Breast epithelium (tissue), 4 donors: Measurements from ENCODE around the gene ELANE. TPM values are rescaled to one million over a fixed set of nuclear protein-coding genes. Genes with fewer than 3 reads are reported as not detected.

Experiments used
- DNase-seq, 2 donors: peaks; one replicate each; pipeline ENCODE4 v3.0.0-alpha.2; 2019; ENCODE audit warnings: low spot score in 2 of 2
- H3K27ac ChIP-seq, 2 donors: fragments of 200-600 bp; sonication (generic) in 1 of 2; one replicate each; pipeline ENCODE4 v1.5.1; 2016 to 2019; ENCODE audit warnings: mild to moderate bottlenecking in 1 of 2
- H3K27me3 ChIP-seq, 2 donors: fragments of 200-600 bp; sonication (generic) in 1 of 2; one replicate each; pipeline versions ENCODE4 v1.5.1 to v1.6.0; 2017 to 2019; ENCODE audit warnings: control low read depth in 1 of 2, mild to moderate bottlenecking in 1 of 2
- H3K36me3 ChIP-seq: fragments of 200-600 bp; one replicate; pipeline ENCODE4 v1.5.1; 2019
- H3K4me1 ChIP-seq, 2 donors: fragments of 200-600 bp; sonication (generic); one replicate each; pipeline ENCODE4 v1.5.1; 2016 to 2019; ENCODE audit warnings: control low read depth in 1 of 2
- H3K4me3 ChIP-seq, 3 donors: fragments of 200-600 bp; sonication (generic); 1 replicate in 2 of 3; 2 replicates in 1 of 3; pipeline ENCODE4 v1.5.1; 2016 to 2019; ENCODE audit warnings: mild to moderate bottlenecking in 3 of 3, moderate library complexity in 2 of 3
- H3K9me3 ChIP-seq, 2 donors: fragments of 200-600 bp; sonication (generic) in 1 of 2; one replicate each; pipeline ENCODE4 v1.5.1; 2016 to 2019; ENCODE audit warnings: control low read depth in 1 of 2
- POLR2A ChIP-seq: fragments of 450-650 bp; IDR thresholded peaks from one replicate; pipeline ENCODE4 v1.6.1; 2016; ENCODE audit warnings: antibody characterized with exemption, mild to moderate bottlenecking, moderate library complexity
- POLR2AphosphoS5 ChIP-seq, 3 donors: sonication (generic); formaldehyde crosslinking; IDR thresholded peaks; one replicate each; pipeline ENCODE4 v1.6.1; 2017; ENCODE audit warnings: antibody characterized with exemption in 3 of 3
- intact Hi-C: fragments of 100-400 bp; cut with DNase I; formaldehyde crosslinking; loops from one replicate; pipeline ENCODE4 v1.15.1; 2023; ENCODE audit warnings: low total_unique reads
- total RNA-seq, 3 donors: library from RNA; depleted of rRNA; stranded (reverse); fragments of >200 nt; gene quantifications; one replicate each; pipeline ENCODE4 v1.1.0, GENCODE V29; 2016
- TF ChIP-seq, protein P1 (sequence below), 3 donors: fragments of 450-650 bp; IDR thresholded peaks; one replicate each; pipeline ENCODE4 v1.5.1; 2016 to 2017; ENCODE audit warnings: antibody characterized with exemption in 3 of 3, mild to moderate bottlenecking in 3 of 3, moderate library complexity in 3 of 3

ELANE gene
- total RNA-seq, 3 donors from 2014 or later, result 0.98 to 5.0 (median 1.0) TPM

DNA sequence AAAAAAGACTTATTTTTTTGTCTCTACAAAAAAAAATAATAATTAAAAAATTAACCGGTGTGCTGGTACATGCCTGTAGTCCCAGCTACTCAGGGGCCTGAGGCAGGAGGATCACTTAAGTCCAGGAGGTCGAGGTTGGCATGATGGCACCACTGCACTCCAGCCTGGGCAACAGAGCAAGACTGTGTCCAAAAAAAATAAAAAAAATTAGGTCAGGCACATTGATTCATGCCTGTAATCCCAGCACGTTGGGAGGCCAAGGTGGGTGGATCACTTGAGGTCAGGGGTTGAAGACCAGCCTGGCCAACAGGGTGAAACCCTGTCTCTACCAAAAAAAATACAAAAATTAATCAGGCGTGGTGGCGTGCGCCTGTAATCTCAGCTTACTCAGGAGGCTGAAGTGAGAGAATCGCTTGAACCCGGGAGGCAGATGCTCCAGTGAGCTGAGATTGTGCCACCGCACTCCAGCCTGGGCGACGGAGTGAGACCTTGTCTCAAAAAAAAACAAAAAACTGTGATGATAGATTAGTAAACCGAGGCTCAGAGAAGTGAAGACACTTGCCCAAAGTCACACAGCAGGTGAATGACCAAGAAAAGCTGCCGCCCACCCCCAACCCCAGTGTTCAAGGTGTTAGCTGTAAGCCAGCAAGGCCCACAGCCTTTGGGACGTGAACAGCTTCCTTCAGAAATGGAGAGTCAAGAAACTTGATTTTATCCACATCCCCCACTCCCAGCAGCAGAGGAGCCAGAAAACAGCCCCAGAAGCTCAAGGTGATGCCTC is 50.5 kb downstream of the ELANE start:
- Histone ChIP-seq H3K27me3 (no peaks in the 10 kb centered on the region), H3K36me3 (no peaks in the 10 kb centered on the region), H3K4me3 (no peak overlapping the region), H3K27ac (no peak overlapping the region), H3K9me3 (no peaks in the 10 kb centered on the region), H3K4me1 (no peaks in the 10 kb centered on the region)
- intact Hi-C loops, result no loop called here
- no peak for DNase-seq
- no peak for TF ChIP-seq POLR2AphosphoS5 (IDR thresholded peaks at IDR 0.05)
- TF ChIP-seq, protein P1, sequence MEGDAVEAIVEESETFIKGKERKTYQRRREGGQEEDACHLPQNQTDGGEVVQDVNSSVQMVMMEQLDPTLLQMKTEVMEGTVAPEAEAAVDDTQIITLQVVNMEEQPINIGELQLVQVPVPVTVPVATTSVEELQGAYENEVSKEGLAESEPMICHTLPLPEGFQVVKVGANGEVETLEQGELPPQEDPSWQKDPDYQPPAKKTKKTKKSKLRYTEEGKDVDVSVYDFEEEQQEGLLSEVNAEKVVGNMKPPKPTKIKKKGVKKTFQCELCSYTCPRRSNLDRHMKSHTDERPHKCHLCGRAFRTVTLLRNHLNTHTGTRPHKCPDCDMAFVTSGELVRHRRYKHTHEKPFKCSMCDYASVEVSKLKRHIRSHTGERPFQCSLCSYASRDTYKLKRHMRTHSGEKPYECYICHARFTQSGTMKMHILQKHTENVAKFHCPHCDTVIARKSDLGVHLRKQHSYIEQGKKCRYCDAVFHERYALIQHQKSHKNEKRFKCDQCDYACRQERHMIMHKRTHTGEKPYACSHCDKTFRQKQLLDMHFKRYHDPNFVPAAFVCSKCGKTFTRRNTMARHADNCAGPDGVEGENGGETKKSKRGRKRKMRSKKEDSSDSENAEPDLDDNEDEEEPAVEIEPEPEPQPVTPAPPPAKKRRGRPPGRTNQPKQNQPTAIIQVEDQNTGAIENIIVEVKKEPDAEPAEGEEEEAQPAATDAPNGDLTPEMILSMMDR (IDR thresholded peaks at IDR 0.05), result no peak
- TF ChIP-seq POLR2A, result no peak

DNA sequence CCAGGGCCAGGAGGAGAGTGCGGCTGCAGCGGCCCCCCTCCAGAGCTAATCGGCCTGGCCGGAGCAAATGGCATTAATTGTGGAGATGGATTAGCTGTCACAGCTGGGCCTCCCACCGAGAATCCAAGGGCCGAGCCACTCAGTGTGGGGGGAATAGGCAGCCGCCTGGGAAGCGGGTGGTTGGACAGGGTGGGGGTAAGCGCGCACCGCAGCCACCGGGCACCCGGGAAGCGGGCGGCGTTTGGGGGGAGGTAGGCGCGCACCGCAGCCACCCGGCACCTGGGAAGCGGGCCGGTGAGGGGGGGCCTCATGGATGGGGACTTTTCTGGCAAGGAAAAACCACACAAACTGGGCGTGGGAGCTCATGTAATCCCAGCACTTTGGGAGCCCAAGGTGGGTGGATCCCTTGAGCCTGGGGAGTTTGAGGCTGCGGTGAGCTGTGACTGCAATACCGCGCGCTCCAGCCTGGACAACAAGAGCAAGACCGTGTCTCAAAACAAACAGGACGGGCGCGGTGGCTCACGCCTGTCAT is 51.2 kb downstream of the ELANE start:
- intact Hi-C loops, result no loop called here
- H3K9me3 ChIP-seq, result no peaks in the 10 kb centered on the region
- TF ChIP-seq POLR2AphosphoS5 (IDR thresholded peaks at IDR 0.05) (no peak), POLR2A (no peak)
- TF ChIP-seq, protein P1 (IDR thresholded peaks at IDR 0.05), result no peak

DNA sequence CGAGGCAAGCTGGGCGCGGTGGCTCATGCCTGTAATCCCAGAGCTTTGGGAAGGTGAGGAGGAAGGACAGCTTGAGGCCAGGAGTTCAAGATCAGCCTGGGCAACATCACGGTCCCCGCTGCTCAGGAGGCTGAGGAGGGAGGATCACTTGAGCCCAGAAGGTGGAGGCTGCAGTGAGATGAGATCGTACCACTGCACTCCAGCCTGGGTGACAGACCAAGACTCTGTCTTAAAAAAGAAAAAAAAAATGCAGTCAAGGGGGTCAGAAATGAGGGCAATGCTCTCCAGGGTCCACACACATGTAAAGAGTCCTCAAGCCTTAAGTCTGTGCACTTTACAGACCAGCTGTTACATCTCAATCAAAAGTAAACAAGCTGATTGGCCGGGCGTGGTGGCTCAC is 52.4 kb downstream of the ELANE start:
- H3K27ac ChIP-seq, result no peak overlapping the region
- no peak for DNase-seq
- no peaks in the 10 kb centered on the region for H3K36me3 ChIP-seq
- intact Hi-C loops, result no loop called here
- no peaks in the 10 kb centered on the region for H3K27me3 ChIP-seq
- H3K4me3 ChIP-seq, result no peak overlapping the region
- no peaks in the 10 kb centered on the region for H3K9me3 ChIP-seq
- H3K4me1 ChIP-seq, result peaks cover 0 to 6% of the 10 kb centered on the region in 2 donors
- TF ChIP-seq, protein P1 (IDR thresholded peaks at IDR 0.05), result no peak
- TF ChIP-seq POLR2AphosphoS5 (IDR thresholded peaks at IDR 0.05), result no peak

More for the DNA sequence above, 51.2 kb downstream of the ELANE start:
- no peaks in the 10 kb centered on the region for H3K27me3 ChIP-seq
- DNase-seq, result no peak
- no peak overlapping the region for H3K27ac ChIP-seq
- no peaks in the 10 kb centered on the region for H3K36me3 ChIP-seq
- H3K4me1 ChIP-seq, result no peaks in the 10 kb centered on the region
- no peak overlapping the region for H3K4me3 ChIP-seq

Other genes with a start within 250 kb of the ELANE start
- gene POLRMT, start 218.8 kb upstream of the ELANE start, total RNA-seq, result 10 to 100 TPM; 21.9 to 34.7 (median 28.2) TPM
- gene FGF22, start 212.4 kb upstream of the ELANE start, total RNA-seq, result under 1 TPM in 2 of 3 donors, not detected in 1; 0.33 to 0.48 TPM
- gene RNF126, start 189.1 kb upstream of the ELANE start, total RNA-seq, result 10 to 100 TPM; 41.1 to 46.5 (median 46.2) TPM
- 100 to 1,000 TPM in 2 of 3 donors, 10 to 100 TPM in 1; 37.8 to 198 (median 111) TPM for gene FSTL3, start 175.9 kb upstream of the ELANE start, total RNA-seq
- gene PRSS57, start 156.9 kb upstream of the ELANE start, total RNA-seq, result not detected
- 10 to 100 TPM; 16.1 to 61.0 (median 35.1) TPM for gene PALM, start 143.4 kb upstream of the ELANE start, total RNA-seq
- 1 to 10 TPM in 2 of 3 donors, under 1 TPM in 1; 0.16 to 3.6 (median 2.5) TPM for gene MISP, start 101.2 kb upstream of the ELANE start, total RNA-seq
- 100 to 1,000 TPM in 2 of 3 donors, 10 to 100 TPM in 1; 92.0 to 147 (median 131) TPM for gene PTBP1, start 54.9 kb upstream of the ELANE start, total RNA-seq
- gene PLPPR3, start 30.3 kb upstream of the ELANE start, total RNA-seq, result 1 to 10 TPM in 2 of 3 donors, not detected in 1; 6.9 to 9.1 TPM
- gene AZU1, start 24.5 kb upstream of the ELANE start, total RNA-seq, result under 1 TPM in 1 of 3 donors, not detected in 2; 0.29 TPM
- 1 to 10 TPM in 1 of 3 donors, under 1 TPM in 1, not detected in 1; 0.44 to 1.1 TPM for gene PRTN3, start 11.3 kb upstream of the ELANE start, total RNA-seq
- gene CFD, start 7.4 kb downstream of the ELANE start, total RNA-seq, result 1,000 to 10,000 TPM in 1 of 3 donors, 100 to 1,000 TPM in 2; 345 to 6,770 (median 797) TPM
- gene MED16, start 40.9 kb downstream of the ELANE start, total RNA-seq, result 10 to 100 TPM; 14.9 to 33.1 (median 32.8) TPM
- not detected for gene RNU6-9, start 41.2 kb downstream of the ELANE start, total RNA-seq
- gene R3HDM4, start 60.9 kb downstream of the ELANE start, total RNA-seq, result 10 to 100 TPM; 31.8 to 41.6 (median 41.0) TPM
- under 1 TPM in 2 of 3 donors, not detected in 1; 0.15 to 0.33 TPM for gene KISS1R, start 65.0 kb downstream of the ELANE start, total RNA-seq
- gene ARID3A, start 73.7 kb downstream of the ELANE start, total RNA-seq, result 10 to 100 TPM in 1 of 3 donors, 1 to 10 TPM in 2; 3.5 to 11.1 (median 4.8) TPM
- 10 to 100 TPM; 19.2 to 69.2 (median 49.8) TPM for gene WDR18, start 132.0 kb downstream of the ELANE start, total RNA-seq
- 1 to 10 TPM in 1 of 3 donors, not detected in 2; 2.6 TPM for gene GRIN3B, start 148.1 kb downstream of the ELANE start, total RNA-seq
- 100 to 1,000 TPM; 112 to 156 (median 153) TPM for gene TMEM259, start 168.8 kb downstream of the ELANE start, total RNA-seq
- gene RNU6-2, start 169.2 kb downstream of the ELANE start, total RNA-seq, result not detected
- 10 to 100 TPM; 70.4 to 74.1 (median 70.7) TPM for gene CNN2, start 174.3 kb downstream of the ELANE start, total RNA-seq
- gene ABCA7, start 187.8 kb downstream of the ELANE start, total RNA-seq, result 10 to 100 TPM in 2 of 3 donors, 1 to 10 TPM in 1; 8.0 to 31.8 (median 26.5) TPM
- 10 to 100 TPM; 18.7 to 43.2 (median 23.9) TPM for gene ARHGAP45, start 214.9 kb downstream of the ELANE start, total RNA-seq
- gene POLR2E, start 243.1 kb downstream of the ELANE start, total RNA-seq, result 100 to 1,000 TPM in 1 of 3 donors, 10 to 100 TPM in 2; 65.9 to 175 (median 89.1) TPM